Smooth muscle cell (in vitro differentiated cells): Measurements from ENCODE around the gene TSC22D2. TPM values are rescaled to one million over a fixed set of nuclear protein-coding genes. Genes with fewer than 3 reads are reported as not detected.

Source experiments
- DNase-seq: peaks from one replicate; lab custom pipeline; 2025; ENCODE audit not compliant: unreplicated experiment; lab: John Stamatoyannopoulos, UW
- H2AFZ ChIP-seq: fragments of 200-600 bp; sonication (generic); 2 replicates; pipeline ENCODE4 v1.6.0; 2016; ENCODE audit warnings: antibody characterized with exemption, low read depth, mild to moderate bottlenecking
- H3F3A ChIP-seq: fragments of 200-600 bp; sonication (generic); 2 replicates; pipeline ENCODE4 v1.6.0; 2017; ENCODE audit warnings: antibody characterized with exemption, low read depth
- H3K27ac ChIP-seq: fragments of 200-600 bp; sonication (generic); 2 replicates; pipeline ENCODE4 v1.5.1; 2016; ENCODE audit warnings: low read depth, mild to moderate bottlenecking
- H3K27me3 ChIP-seq: fragments of 200-600 bp; sonication (generic); 2 replicates; pipeline ENCODE4 v1.6.1; 2016; ENCODE audit warnings: low read depth, mild to moderate bottlenecking
- H3K36me3 ChIP-seq: fragments of 200-600 bp; sonication (generic); 2 replicates; pipeline ENCODE4 v1.5.1; 2016; ENCODE audit warnings: low read depth
- H3K4me1 ChIP-seq: fragments of 200-600 bp; sonication (generic); 2 replicates; pipeline ENCODE4 v1.5.1; 2016; ENCODE audit warnings: low read depth
- H3K4me2 ChIP-seq: fragments of 200-600 bp; sonication (generic); 2 replicates; pipeline ENCODE4 v1.6.0; 2016; ENCODE audit warnings: mild to moderate bottlenecking
- H3K4me3 ChIP-seq: fragments of 200-600 bp; sonication (generic); 2 replicates; pipeline ENCODE4 v1.5.1; 2016; ENCODE audit warnings: mild to moderate bottlenecking
- H3K79me2 ChIP-seq: fragments of 200-600 bp; sonication (generic); 2 replicates; pipeline ENCODE4 v1.6.0; 2016; ENCODE audit warnings: low read depth, mild to moderate bottlenecking
- H3K9ac ChIP-seq: fragments of 200-600 bp; sonication (generic); 2 replicates; pipeline ENCODE4 v1.6.0; 2016; ENCODE audit warnings: low read depth
- H3K9me3 ChIP-seq: fragments of 200-600 bp; sonication (generic); replicated peaks from 2 replicates; pipeline ENCODE4 v1.5.1; 2016; ENCODE audit warnings: low read depth
- H4K20me1 ChIP-seq: fragments of 200-600 bp; sonication (generic); 2 replicates; pipeline ENCODE4 v1.6.0; 2016; ENCODE audit warnings: low read depth
- CTCF ChIP-seq: fragments of 200-600 bp; sonication (generic); IDR thresholded peaks from 2 replicates; pipeline ENCODE4 v1.5.1; 2017; ENCODE audit warnings: borderline replicate concordance, mild to moderate bottlenecking, antibody characterized with exemption; ENCODE audit not compliant: insufficient read depth, poor library complexity, severe bottlenecking
- WGBS: methylation state at CpG from one replicate; pipeline ENCODE4 v1.1.7; 2016; ENCODE audit warnings: low lambda C conversion rate; 5-methylcytosine and 5-hydroxymethylcytosine counted together
- polyA plus RNA-seq: library from polyadenylated mRNA; unstranded; fragments of >200 nt; fragmentation: Nextera tagmentation; extraction: Ambion mirVana; gene quantifications from 2 replicates; pipeline ENCODE4 v1.2.1, GENCODE V29; 2016
- total RNA-seq: library from RNA; depleted of rRNA; stranded (reverse); fragments of >200 nt; gene quantifications from 2 replicates; pipeline ENCODE4 v1.2.3, GENCODE V29; 2014

Gene TSC22D2
- total and polyA plus RNA-seq, 2 experiments from 2014 or later, result 31.7 to 37.0 TPM

GRCh38 chr3:150504483-150504882, 96.4 kb downstream of the TSC22D2 start:
- H3K27ac ChIP-seq, result no peak overlapping the region
- no peak overlapping the region for H2AFZ ChIP-seq
- H3K4me3 ChIP-seq, result no peak overlapping the region
- no peaks in the 10 kb centered on the region for H3F3A ChIP-seq
- WGBS, result 92% methylated on average over 3 of the region's 3 CpGs
- H3K9me3 ChIP-seq, result no peaks in the 10 kb centered on the region
- H4K20me1 ChIP-seq, result no peaks in the 10 kb centered on the region
- H3K79me2 ChIP-seq, result no peaks in the 10 kb centered on the region
- TF ChIP-seq CTCF, result no peak
- no peak overlapping the region for H3K4me2 ChIP-seq
- H3K27me3 ChIP-seq, result no peaks in the 10 kb centered on the region
- no peaks in the 10 kb centered on the region for H3K36me3 ChIP-seq
- H3K4me1 ChIP-seq, result no peaks in the 10 kb centered on the region
- no peak for DNase-seq
- no peak overlapping the region for H3K9ac ChIP-seq

GRCh38 chr3:150508401-150508800, 100.3 kb downstream of the TSC22D2 start:
- H3K4me1 ChIP-seq, result no peaks in the 10 kb centered on the region
- no peak overlapping the region for H3K4me3 ChIP-seq
- H3K27ac ChIP-seq, result no peak overlapping the region
- H3K9me3 ChIP-seq, result no peaks in the 10 kb centered on the region
- H2AFZ ChIP-seq, result no peak overlapping the region
- no peaks in the 10 kb centered on the region for H3F3A ChIP-seq
- H3K27me3 ChIP-seq, result no peaks in the 10 kb centered on the region
- H3K79me2 ChIP-seq, result no peaks in the 10 kb centered on the region
- DNase-seq, result no peak
- no peaks in the 10 kb centered on the region for H4K20me1 ChIP-seq
- TF ChIP-seq CTCF, result no peak
- H3K36me3 ChIP-seq, result no peaks in the 10 kb centered on the region
- H3K4me2 ChIP-seq, result no peak overlapping the region
- H3K9ac ChIP-seq, result no peak overlapping the region

GRCh38 chr3:150509780-150510179, 101.7 kb downstream of the TSC22D2 start:
- Histone ChIP-seq H3K4me2 (no peak overlapping the region), H3K4me3 (no peak overlapping the region), H4K20me1 (no peaks in the 10 kb centered on the region), H3K79me2 (no peaks in the 10 kb centered on the region), H3K4me1 (no peaks in the 10 kb centered on the region), H3K27ac (no peak overlapping the region), H2AFZ (no peak overlapping the region), H3K27me3 (no peaks in the 10 kb centered on the region), H3K9ac (no peak overlapping the region), H3F3A (no peaks in the 10 kb centered on the region), H3K9me3 (no peaks in the 10 kb centered on the region), H3K36me3 (no peaks in the 10 kb centered on the region)
- no peak for TF ChIP-seq CTCF
- WGBS, result 90% methylated on average over 2 of the region's 2 CpGs
- no peak for DNase-seq

- no peaks in the 10 kb centered on the region for H3K9me3 ChIP-seq
- no peak overlapping the region for H3K4me2 ChIP-seq
- no peaks in the 10 kb centered on the region for H3K36me3 ChIP-seq
- H3K4me1 ChIP-seq, result no peaks in the 10 kb centered on the region
- no peaks in the 10 kb centered on the region for H3F3A ChIP-seq
- H3K4me3 ChIP-seq, result no peak overlapping the region
- H2AFZ ChIP-seq, result no peak overlapping the region
- no peak overlapping the region for H3K27ac ChIP-seq
- no peak for TF ChIP-seq CTCF
- WGBS, result 67% methylated on average over 4 of the region's 4 CpGs
- DNase-seq, result no peak
- H4K20me1 ChIP-seq, result no peaks in the 10 kb centered on the region
- H3K79me2 ChIP-seq, result no peaks in the 10 kb centered on the region
- H3K27me3 ChIP-seq, result no peaks in the 10 kb centered on the region
- H3K9ac ChIP-seq, result no peak overlapping the region
Observed at GRCh38 chr3:150511122-150511821, 103.2 kb downstream of the TSC22D2 start.
